Heart left ventricle (tissue), 16 donors: ENCODE measurements around the gene ELP1. TPM values are rescaled to one million over a fixed set of nuclear protein-coding genes. Genes with fewer than 3 reads are reported as not detected.

Experiments used
- ATAC-seq, 4 donors: fragments of 200-7000 bp; cut with Tn5 transposase; one replicate each; pipeline ENCODE4 v1.9.1; 2020 to 2022; ENCODE audit warnings: moderate library complexity in 4 of 4, mild to moderate bottlenecking in 3 of 4, moderate number of reproducible peaks in 1 of 4
- DNase-seq, 5 donors: peaks; one replicate each; pipeline ENCODE4 v3.0.0-alpha.2; 2020
- H3K27ac ChIP-seq, 12 donors: fragments of 200-600 bp; sonication (generic) in 4 of 12; one replicate each; pipeline versions ENCODE4 v1.5.0 to v1.8.0; 2016 to 2022; ENCODE audit warnings: mild to moderate bottlenecking in 2 of 12
- H3K27me3 ChIP-seq, 9 donors: fragments of 200-600 bp; sonication (generic) in 2 of 9; one replicate each; pipeline versions ENCODE4 v1.5.1 to v1.8.0; 2016 to 2022; ENCODE audit warnings: mild to moderate bottlenecking in 3 of 9
- H3K36me3 ChIP-seq, 9 donors: fragments of 200-600 bp; sonication (generic) in 2 of 9; one replicate each; pipeline versions ENCODE4 v1.5.0 to v1.8.0; 2018 to 2022; ENCODE audit warnings: mild to moderate bottlenecking in 2 of 9
- H3K4me1 ChIP-seq, 12 donors: fragments of 200-600 bp; sonication (generic) in 4 of 12; one replicate each; pipeline versions ENCODE4 v1.5.0 to v1.8.0; 2016 to 2022; ENCODE audit warnings: mild to moderate bottlenecking in 3 of 12
- H3K4me3 ChIP-seq, 12 donors: fragments of 200-600 bp; sonication (generic) in 4 of 12; one replicate each; pipeline versions ENCODE4 v1.5.0 to v1.8.0; 2017 to 2022; ENCODE audit warnings: mild to moderate bottlenecking in 9 of 12, moderate library complexity in 4 of 12
- H3K9me3 ChIP-seq, 12 donors: fragments of 200-600 bp; sonication (generic) in 4 of 12; one replicate each; pipeline versions ENCODE4 v1.5.0 to v1.8.0; 2016 to 2022; ENCODE audit warnings: mild to moderate bottlenecking in 1 of 12
- POLR2A ChIP-seq, 2 donors: fragments of 450-650 bp; IDR thresholded peaks; one replicate each; pipeline ENCODE4 v1.6.1; 2017; ENCODE audit warnings: antibody characterized with exemption in 2 of 2, mild to moderate bottlenecking in 2 of 2, moderate library complexity in 2 of 2
- WGBS, 4 donors: extraction: QIAGEN DNeasy Blood & Tissue Kit in 2 of 4; methylation state at CpG; one replicate each; pipeline versions ENCODE4 v1.1.5 to v1.1.7; 2013 to 2018; 5-methylcytosine and 5-hydroxymethylcytosine counted together
- intact Hi-C, 10 donors: fragments of 100-400 bp; cut with DNase I; formaldehyde crosslinking; loops; one replicate each; pipeline versions ENCODE4 v1.11.1 to v1.14.2; 2022
- polyA plus RNA-seq, 2 donors: library from polyadenylated mRNA; stranded (reverse); fragments of 200-250 nt; gene quantifications; one replicate each; pipeline ENCODE4 v1.2.3, GENCODE V29; 2013
- total RNA-seq, 9 donors: library from RNA; depleted of rRNA in 2 of 9; stranded (reverse); fragments of >200 nt in 2 of 9; fragmentation: NEBNext Ultra II Directional in 3 of 9; extraction: Animal tissue kit (Norgen Biotek cat#: 25700) in 3 of 9; gene quantifications; one replicate each; pipeline versions ENCODE4 v1.1.0 to v1.2.4, GENCODE V29; 2016 to 2023
- TF ChIP-seq, protein P1 (sequence below), 12 donors: fragments of 200-600 bp; sonication (generic) in 4 of 12; IDR thresholded peaks; one replicate each; pipeline versions ENCODE4 v1.5.0 to v1.8.0; 2018 to 2022; ENCODE audit warnings: antibody characterized with exemption in 12 of 12, mild to moderate bottlenecking in 5 of 12
- donor health status: ischemic (EF 13 %, LVEDD 7.1; RV severe dilation, severe dysfunction).
- donor health status: healthy with polysubstance abuse.
- donor health status: DM: no; HTN: yes; CAD: no.
- donor health status: DM: no; HTN: no; CAD: no.
- donor health status: ischemic (EF 25% LVEDD 6.9; RV normal size, moderate dysfunction).
- donor health status: ischemic (EF 25% LVEDD 5.7; RV mildly dilated, moderate dysfunction).
- donor health status: healthy.
- donor health status: DM: yes; HTN: yes; CAD: no.
- donor health status: ischemic (EF 35%, LVEDD 5.7; RV mildly dilated, moderate dysfunction).
- donor health status: nonischemic (EF 11% LVEDD 7.7; RV severe dilation, severe dysfunction).
- donor health status: DM: yes; HTN: yes; CAD: no.
- donor health status: PGD.
- donor health status: ischemic (EF 29% LVEDD 5.4; RV normal size, mild dysfunction).
- donor health status: nonischemic (EF 23%, LVEDD 6.1; RV moderate dilation, normal function).

ELP1 gene
- total and polyA plus RNA-seq, 11 donors: 7.8 to 32.0 (median 20.5) TPM

DNA sequence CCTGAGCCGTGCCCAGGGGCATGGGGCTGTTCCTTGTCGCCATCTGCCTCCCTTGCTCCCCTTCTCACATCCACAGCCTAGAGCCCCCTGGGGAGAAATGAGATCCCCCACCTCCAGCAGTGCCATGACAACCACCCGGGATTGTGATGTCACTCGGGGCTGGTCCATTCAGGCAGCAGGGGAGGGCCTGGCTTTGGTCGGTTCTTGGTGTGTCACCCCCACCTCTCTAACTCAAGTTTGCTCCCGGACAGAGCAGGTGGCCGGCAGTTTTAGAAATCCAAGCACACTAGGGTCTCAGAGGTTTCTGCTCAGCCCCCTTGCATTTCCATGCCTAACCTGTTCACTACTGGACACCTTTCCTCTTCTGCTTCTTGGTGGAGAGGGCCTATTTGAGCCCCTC is 78.0 kb downstream of the ELP1 start, which contains the start of gene ACTL7B:
ACTL7B (minus strand) TSS at position 99 of the 400 bp plus-strand sequence; CDS start at position 43, 56 bp downstream.
- TF ChIP-seq, protein P1, sequence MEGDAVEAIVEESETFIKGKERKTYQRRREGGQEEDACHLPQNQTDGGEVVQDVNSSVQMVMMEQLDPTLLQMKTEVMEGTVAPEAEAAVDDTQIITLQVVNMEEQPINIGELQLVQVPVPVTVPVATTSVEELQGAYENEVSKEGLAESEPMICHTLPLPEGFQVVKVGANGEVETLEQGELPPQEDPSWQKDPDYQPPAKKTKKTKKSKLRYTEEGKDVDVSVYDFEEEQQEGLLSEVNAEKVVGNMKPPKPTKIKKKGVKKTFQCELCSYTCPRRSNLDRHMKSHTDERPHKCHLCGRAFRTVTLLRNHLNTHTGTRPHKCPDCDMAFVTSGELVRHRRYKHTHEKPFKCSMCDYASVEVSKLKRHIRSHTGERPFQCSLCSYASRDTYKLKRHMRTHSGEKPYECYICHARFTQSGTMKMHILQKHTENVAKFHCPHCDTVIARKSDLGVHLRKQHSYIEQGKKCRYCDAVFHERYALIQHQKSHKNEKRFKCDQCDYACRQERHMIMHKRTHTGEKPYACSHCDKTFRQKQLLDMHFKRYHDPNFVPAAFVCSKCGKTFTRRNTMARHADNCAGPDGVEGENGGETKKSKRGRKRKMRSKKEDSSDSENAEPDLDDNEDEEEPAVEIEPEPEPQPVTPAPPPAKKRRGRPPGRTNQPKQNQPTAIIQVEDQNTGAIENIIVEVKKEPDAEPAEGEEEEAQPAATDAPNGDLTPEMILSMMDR (IDR thresholded peaks at IDR 0.05): no peak
- no peak for TF ChIP-seq POLR2A (IDR thresholded peaks at IDR 0.05)
- Histone ChIP-seq H3K9me3 (no peaks in the 10 kb centered on the region), H3K36me3 (no peaks in the 10 kb centered on the region), H3K4me1 (no peaks in the 10 kb centered on the region), H3K27me3 (no peaks in the 10 kb centered on the region), H3K4me3 (no peak within 1 kb of the TSS), H3K27ac (no peak within 1 kb of the TSS)
- ATAC-seq: no peak
- intact Hi-C loops: no loop called here
- WGBS, 4 donors: 77 to 83% (median 81%) methylated on average over 6 to 7 of the region's 7 CpGs
- no peak for DNase-seq

DNA sequence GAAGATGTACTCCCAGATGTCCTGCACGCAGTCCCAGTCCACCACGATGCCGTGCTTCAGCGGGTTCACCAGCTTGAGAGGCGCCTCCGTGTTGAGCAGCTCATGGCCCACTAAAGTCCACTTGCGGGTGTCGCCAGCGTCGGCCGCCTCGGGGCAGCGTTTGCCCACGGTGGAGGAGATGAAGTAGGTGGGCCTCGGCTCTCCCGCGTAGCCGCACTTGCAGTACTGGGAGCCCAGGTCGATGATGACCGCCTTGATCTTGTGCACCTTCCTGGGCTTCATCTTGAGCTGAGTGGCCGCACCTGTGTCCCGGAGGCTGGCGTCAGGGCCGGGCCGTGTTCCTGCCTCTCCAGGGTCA is 78.4 kb downstream of the ELP1 start:
- Histone ChIP-seq H3K4me3 (no peak overlapping the region), H3K36me3 (no peaks in the 10 kb centered on the region), H3K27ac (no peak overlapping the region), H3K27me3 (no peaks in the 10 kb centered on the region), H3K9me3 (no peaks in the 10 kb centered on the region), H3K4me1 (no peaks in the 10 kb centered on the region)
- DNase-seq (no peak), ATAC-seq (no peak)
- no peak for TF ChIP-seq POLR2A (IDR thresholded peaks at IDR 0.05)
- TF ChIP-seq, protein P1 (IDR thresholded peaks at IDR 0.05): no peak
- 92 to 96% (median 95%) methylated on average over 4 to 25 of the region's 25 CpGs for WGBS, 4 donors
- intact Hi-C loops: no loop called here

DNA sequence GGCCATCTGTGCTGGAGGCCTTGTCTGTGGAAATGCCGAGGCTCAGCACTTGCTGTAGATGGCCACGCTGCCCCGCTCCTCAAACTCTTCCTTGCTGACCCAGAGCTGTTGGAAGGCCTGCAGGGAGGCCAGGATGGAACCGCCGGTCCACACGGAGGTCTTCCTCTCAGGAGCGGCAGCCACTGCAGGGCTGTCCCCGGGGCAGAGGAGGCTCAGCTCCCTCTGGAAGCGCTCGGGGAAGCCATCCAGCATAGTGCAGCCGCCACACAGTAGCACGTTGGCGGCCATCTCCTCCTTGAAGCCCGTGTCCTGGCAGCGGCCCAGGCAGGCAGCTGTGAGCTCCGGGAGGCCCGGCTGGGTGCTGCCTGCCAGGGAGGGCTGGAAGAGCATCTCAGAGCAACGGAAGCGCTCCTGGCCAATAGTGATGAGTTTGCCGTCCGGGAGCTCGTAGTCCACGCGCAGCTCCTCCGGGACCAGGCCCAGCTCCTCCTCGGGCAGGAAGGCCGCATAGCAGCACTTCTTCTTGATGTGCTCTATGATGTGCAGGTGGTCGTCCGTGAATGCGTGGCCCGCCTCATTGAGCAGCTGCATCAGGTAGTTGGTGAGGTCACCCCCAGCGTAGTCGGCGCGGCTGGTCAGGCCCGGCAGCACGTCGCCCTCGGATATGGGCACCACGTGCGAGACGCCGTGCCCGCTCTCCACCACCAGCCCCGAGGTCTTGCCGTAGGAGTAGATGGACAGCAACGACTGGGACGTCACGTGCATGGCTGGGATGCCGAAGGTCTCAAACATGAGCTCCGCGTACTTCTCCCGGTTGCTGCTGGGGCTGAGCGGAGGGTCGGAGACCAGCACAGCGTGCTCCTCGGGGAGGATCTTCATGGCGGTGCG is 79.0 kb downstream of the ELP1 start:
- TF ChIP-seq POLR2A (IDR thresholded peaks at IDR 0.05): no peak
- TF ChIP-seq, protein P1 (IDR thresholded peaks at IDR 0.05): no peak
- Histone ChIP-seq H3K9me3 (no peaks in the 10 kb centered on the region), H3K27me3 (no peaks in the 10 kb centered on the region), H3K27ac (no peak overlapping the region), H3K4me1 (no peaks in the 10 kb centered on the region), H3K4me3 (no peak overlapping the region), H3K36me3 (no peaks in the 10 kb centered on the region)
- DNase-seq (no peak), ATAC-seq (peak in 1 of 4 donors; percentile 19)
- intact Hi-C loops: no loop called here
- WGBS, 4 donors: 92 to 97% (median 93%) methylated on average over 32 to 59 of the region's 59 CpGs

DNA sequence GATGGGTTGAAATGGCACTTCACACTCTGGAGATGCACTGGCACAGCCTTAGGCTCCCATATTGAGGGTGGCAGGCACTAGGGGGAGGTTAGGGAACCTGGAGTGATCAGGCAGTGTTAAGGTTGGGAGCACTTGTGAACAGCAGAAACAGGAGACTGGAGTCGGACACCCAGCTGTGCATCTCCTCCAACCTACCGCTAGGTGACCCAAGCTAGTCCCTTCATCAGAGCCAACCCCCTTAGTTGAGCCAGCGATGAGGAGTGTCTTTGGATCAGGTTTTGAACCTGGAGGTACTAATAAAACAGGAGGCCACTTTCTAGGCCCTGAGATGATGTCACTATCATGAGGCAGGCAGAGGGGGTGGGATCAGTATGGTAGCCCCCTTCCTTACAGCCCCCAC is 79.8 kb downstream of the ELP1 start:
- DNase-seq: no peak
- Histone ChIP-seq H3K27ac (no peak overlapping the region), H3K4me1 (no peaks in the 10 kb centered on the region), H3K4me3 (no peak overlapping the region), H3K36me3 (no peaks in the 10 kb centered on the region), H3K9me3 (no peaks in the 10 kb centered on the region), H3K27me3 (no peaks in the 10 kb centered on the region)
- intact Hi-C loops: no loop called here
- 86 to 93% (median 92%) methylated on average over 3 of the region's 3 CpGs for WGBS, 4 donors
- TF ChIP-seq, protein P1 (IDR thresholded peaks at IDR 0.05): no peak
- TF ChIP-seq POLR2A (IDR thresholded peaks at IDR 0.05): no peak
- ATAC-seq: no peak
